GM20000 (cell line): ENCODE measurements around the gene FTH1.
"Not testable (repeated sequence)": the region's sequence is repeated elsewhere in the genome, so short reads cannot be mapped to it uniquely, and the experiment has no call there.

Experiments
- DNase-seq: peaks from one replicate; pipeline ENCODE4 v3.0.0; 2012; ENCODE audit warnings: low spot score
- TF ChIP-seq, protein P1 (sequence below): IDR thresholded peaks from 2 replicates; pipeline ENCODE4 v1.5.1; 2012; ENCODE audit warnings: mild to moderate bottlenecking, control low read depth; ENCODE audit errors: extremely low read depth, missing control alignments

FTH1 gene

DNA sequence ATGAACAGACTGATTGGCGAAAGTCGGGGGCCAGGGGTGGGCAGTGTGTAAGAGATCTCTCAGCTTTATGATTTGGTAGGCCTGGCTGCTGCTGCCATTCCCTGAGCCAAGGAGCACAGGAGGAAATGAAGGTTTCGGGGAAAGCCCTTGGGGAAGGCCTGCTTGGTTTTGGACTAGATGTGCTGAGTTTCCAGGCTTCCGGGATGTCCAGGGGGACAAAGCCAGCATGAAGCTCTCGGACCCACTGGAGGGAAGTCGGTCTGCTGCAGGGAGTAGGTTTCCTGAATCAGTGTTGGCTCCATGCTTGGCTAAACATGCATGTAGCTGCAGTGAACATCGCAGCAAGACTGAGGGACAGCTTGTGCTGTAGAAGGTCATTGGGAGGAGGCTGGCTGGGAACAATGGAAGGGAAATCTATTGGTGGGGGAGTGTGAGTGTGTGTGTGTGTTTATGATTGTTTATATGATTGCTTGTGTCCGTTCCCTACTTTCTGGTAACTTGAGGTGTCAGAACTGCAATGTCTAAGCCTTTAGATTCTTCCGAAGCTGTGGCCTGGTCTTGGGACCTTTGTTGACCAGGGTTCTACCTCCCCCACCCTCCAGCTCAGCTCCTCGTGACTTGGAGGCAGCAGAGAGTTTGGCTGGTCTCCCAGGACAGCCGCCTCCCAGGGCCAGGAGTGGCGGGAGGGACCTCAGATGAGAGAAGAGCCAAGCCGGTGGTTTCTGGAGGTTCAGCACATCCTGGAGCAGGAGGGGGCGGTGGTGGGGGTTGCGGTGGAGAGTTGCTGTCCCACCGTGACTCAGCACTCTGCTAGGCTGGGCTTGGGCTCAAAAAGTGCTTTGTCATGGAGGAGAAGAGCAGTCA is 4.0 kb upstream of the FTH1 start:
- TF ChIP-seq, protein P1, sequence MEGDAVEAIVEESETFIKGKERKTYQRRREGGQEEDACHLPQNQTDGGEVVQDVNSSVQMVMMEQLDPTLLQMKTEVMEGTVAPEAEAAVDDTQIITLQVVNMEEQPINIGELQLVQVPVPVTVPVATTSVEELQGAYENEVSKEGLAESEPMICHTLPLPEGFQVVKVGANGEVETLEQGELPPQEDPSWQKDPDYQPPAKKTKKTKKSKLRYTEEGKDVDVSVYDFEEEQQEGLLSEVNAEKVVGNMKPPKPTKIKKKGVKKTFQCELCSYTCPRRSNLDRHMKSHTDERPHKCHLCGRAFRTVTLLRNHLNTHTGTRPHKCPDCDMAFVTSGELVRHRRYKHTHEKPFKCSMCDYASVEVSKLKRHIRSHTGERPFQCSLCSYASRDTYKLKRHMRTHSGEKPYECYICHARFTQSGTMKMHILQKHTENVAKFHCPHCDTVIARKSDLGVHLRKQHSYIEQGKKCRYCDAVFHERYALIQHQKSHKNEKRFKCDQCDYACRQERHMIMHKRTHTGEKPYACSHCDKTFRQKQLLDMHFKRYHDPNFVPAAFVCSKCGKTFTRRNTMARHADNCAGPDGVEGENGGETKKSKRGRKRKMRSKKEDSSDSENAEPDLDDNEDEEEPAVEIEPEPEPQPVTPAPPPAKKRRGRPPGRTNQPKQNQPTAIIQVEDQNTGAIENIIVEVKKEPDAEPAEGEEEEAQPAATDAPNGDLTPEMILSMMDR = no peak

DNA sequence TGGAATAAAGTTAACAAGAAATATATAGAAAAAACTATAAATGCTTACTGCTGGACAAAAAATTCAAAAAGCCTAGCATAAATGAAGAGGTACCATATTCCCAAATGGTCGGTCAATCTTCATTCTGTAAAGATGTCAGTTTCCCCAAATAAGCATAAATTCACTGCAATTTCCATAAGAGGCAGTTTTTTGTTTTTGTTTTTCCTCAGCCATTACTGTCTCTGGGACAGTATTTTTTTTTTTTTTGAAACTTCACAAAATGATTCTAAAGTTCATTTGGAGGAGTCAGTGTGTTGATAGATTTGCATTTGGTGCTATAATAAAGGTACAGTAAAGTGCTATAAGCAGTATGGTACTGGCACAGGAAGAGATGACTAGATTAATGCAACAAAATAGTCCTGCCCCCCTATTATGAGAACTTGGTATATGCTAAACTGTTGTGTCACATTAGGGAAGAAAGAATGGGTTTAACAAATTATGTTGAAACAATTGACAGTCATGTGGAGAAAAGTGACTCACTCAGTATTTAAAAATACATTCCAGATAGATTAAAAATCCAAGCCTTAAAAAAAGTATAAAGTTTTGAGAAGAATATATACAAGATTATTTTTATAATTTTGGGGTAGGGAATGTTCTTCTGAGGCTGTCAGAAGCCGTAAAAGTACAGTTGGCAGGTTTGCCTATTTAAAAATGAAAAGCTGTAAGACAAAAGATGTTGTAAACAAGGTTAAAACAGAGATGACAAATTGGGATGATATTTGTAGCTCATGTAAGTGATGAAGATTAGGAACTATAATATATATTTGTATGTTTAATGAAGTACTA is 2.6 kb upstream of the FTH1 start:
- TF ChIP-seq, protein P1 = no peak

More for the DNA sequence above, 4.0 kb upstream of the FTH1 start:
- peak; percentile 67 for DNase-seq

DNA sequence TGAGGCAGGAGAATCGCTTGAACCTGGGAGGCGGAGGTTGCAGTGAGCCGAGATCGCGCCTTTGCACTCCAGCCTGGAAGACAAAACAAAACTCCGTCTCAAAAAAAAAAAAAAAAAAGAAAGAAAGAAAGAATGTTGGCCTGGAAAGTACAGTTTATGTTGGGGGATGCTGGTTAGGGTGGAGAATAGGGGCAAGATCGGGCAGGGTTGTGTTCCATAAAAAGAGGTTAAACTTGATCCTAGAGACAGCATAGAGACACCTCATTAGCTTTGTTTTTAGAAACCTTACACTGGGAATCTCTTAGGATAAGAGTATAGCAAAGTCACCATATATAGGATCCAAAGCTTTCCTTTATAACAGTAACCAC is 1.9 kb upstream of the FTH1 start:
- TF ChIP-seq, protein P1 = no peak
- DNase-seq = no peak

More for the DNA sequence above, 2.6 kb upstream of the FTH1 start:
- DNase-seq = no peak

DNA sequence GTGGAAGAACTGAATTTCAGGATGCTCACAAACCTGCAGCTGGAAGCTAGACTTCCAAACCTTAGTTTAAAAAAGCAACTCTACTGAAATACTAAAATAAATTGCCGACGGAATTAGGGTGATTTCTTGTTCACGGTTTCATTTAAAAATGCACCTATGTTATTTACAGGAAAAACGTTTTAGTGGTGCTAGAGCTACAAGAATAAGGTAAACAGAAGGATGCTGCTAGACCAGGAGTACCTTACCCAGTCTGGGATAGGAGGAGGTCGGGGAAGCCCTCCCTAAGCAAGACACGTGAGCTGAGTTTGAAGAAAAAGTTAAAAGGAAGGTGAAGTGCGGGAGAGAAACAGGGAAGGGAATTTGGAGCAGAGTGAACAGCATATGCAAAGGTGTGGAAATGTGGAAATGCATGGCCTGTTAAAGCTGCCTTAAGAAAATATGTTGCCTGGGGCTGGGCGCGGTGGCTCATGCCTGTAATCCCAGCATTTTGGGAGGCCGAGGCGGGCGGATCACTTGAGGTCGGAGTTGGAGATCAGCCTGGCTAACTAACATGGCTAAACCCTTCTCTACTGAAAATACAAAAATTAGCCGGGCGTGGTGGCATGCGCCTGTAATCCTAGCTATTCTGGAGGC is 1.4 kb upstream of the FTH1 start:
- DNase-seq = no peak
- TF ChIP-seq, protein P1 = no peak

DNA sequence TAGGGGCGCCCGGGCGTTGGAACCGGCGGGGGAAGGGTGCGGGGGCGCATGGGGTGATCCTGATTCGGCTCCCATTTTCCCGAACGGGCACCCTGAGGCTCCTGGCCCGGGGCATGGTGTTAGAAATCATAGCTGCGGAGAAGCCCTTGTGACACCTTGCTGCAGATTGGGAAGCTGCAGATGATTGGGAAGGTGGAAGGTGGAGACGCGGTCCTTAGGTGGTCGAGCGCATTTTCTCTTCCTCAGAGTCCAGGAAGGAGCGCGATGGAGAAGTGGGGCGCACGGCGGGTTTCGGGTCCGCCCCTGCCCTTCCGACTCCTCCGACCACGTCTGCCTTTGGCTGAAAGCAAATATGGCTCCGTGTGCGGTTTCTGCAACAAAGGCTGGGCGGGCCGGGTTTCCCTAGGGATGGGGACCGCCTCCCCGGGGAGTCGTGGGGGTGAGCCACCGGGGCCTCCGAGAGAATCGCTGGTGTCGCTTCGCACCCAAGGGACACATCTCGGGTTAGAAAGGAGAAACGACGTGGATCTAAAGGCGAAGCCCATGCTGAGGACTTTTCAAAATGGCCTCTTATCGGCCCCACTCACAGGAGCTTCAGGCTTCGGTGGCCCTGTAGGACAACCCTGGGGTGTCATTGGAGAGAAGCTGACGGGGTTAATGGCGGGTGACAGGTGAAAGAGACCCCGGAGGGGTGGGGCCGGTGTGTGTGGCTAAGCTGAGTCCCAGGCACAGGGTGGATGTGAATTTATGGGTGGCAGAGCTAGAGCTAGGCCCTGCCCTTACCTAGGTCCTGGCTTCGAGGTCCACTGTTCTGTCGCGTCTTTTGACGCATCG is 707 bp upstream of the FTH1 start:
- peak; percentile 73 for DNase-seq
- TF ChIP-seq, protein P1 = no peak

DNA sequence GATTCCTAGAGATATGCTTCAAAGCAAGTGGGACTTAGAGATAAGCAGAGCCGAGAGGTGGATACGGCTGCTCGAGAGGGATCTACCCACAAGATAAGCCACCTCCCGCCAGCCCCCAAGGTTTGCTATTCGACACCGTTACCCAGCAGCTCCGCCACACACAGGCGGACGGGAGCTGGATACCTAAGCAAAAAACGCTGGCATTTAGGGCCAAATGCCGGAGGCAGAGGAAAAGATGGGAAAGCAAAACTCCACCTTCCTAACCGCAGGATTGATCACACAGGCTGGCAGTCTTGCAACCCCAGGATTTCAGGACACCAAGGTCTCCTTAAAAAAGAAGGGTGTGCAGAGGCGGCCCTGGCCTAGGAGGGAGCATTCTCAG is 709 bp downstream of the FTH1 start:
- TF ChIP-seq, protein P1 = no peak
- no peak for DNase-seq

DNA sequence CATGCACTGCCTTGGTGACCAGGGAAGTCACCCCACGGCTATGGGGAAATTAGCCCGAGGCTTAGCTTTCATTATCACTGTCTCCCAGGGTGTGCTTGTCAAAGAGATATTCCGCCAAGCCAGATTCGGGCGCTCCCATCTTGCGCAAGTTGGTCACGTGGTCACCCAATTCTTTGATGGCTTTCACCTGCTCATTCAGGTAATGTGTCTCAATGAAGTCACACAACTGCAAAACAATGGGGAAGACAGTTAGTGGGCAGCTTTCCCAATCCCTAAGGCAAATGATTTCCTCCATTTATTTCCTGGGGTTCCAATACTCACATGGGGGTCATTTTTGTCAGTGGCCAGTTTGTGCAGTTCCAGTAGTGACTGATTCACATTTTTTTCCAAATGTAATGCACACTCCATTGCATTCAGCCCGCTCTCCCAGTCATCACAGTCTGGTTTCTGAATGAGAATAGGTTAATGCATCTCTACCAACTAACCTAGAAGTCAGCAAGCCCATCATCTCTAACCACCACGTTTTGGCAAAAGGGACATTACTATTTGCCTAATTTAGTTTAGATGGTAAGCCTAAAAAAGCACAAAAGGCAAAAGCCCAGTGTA is 2.7 kb downstream of the FTH1 start:
- not testable (repeated sequence) for DNase-seq
